ENCODE data around the gene TIMM23. TPM values are rescaled to one million over a fixed set of nuclear protein-coding genes. Genes with fewer than 3 reads are reported as not detected.

Gene TIMM23
- total and polyA plus RNA-seq, 2 donors (not counting 1 experiment from before 2014, with no cell fraction given), result 55.0 to 130 TPM

DNA sequence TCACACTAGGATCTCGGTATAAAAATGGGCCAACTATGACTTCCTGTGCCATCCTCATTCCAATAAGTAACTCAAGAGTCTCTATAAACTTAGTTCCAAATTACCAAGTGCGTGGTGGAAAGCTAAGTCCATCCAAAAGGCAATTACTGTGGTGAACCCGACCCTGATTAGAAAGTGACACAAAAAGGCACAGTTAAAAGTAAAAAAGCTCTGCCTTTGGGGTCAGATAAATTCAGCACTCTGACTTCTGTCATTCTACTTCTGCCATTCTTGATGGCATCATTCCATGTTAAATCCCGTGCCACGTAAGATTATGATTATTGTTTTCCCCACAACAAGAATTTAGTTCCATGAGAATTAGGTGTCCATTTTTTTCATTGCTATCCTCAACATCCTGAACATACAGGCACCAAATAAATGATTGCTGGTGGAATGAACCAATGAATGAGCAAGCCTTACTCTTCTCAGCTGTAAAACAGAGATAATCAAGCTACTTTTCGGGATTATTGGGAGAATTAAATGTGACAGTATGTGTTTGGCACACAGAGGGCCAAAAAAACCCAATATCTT is 57.3 kb downstream of the TIMM23 start:
- Histone ChIP-seq H4K20me1 (ENCODE audit: control insufficient read depth, extremely low read depth, insufficient read depth, low read length) (peaks cover 5% of the 10 kb centered on the region), H3K79me2 (ENCODE audit: control insufficient read depth, insufficient read depth, low read length) (peaks cover 58% of the 10 kb centered on the region), H3K27me3 (ENCODE audit: control insufficient read depth, insufficient read depth, low read length) (no peaks in the 10 kb centered on the region), H2AFZ (ENCODE audit: low read length) (no peak overlapping the region), H3K4me3 (replicated peaks in 1 of 4; ENCODE audit: control extremely low read depth in 1 of 4, insufficient read depth in 1 of 4, low read depth in 3 of 4, low read length in 4 of 4) (peak overlapping the region; percentile 80 to 92 (median 87)), H3K4me1 (ENCODE audit: control insufficient read depth, extremely low read depth, insufficient read depth, low read length) (peaks cover 5% of the 10 kb centered on the region), H3K9ac (ENCODE audit: insufficient read depth, low read length) (peak overlapping the region; percentile 95), H3K4me2 (ENCODE audit: extremely low read depth, insufficient read depth, low read length) (peak overlapping the region; percentile 98), H3K27ac (ENCODE audit: insufficient read depth, low read length) (peak overlapping the region; percentile 91), H3K36me3 (ENCODE audit: control insufficient read depth, insufficient read depth, low read length) (no peaks in the 10 kb centered on the region), H3K9me3 (ENCODE audit: control insufficient read depth, insufficient read depth, low read depth, low read length) (no peaks in the 10 kb centered on the region)
- TF ChIP-seq, protein P1, sequence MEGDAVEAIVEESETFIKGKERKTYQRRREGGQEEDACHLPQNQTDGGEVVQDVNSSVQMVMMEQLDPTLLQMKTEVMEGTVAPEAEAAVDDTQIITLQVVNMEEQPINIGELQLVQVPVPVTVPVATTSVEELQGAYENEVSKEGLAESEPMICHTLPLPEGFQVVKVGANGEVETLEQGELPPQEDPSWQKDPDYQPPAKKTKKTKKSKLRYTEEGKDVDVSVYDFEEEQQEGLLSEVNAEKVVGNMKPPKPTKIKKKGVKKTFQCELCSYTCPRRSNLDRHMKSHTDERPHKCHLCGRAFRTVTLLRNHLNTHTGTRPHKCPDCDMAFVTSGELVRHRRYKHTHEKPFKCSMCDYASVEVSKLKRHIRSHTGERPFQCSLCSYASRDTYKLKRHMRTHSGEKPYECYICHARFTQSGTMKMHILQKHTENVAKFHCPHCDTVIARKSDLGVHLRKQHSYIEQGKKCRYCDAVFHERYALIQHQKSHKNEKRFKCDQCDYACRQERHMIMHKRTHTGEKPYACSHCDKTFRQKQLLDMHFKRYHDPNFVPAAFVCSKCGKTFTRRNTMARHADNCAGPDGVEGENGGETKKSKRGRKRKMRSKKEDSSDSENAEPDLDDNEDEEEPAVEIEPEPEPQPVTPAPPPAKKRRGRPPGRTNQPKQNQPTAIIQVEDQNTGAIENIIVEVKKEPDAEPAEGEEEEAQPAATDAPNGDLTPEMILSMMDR (conservative IDR thresholded peaks at IDR 0.05 in 1 of 2, IDR thresholded peaks at IDR 0.05 in 1 of 2; ENCODE audit: low read depth in 1 of 2, low read length in 2 of 2), result no peak
- TF ChIP-seq EZH2 (IDR thresholded peaks at IDR 0.05; ENCODE audit: low read length, missing control alignments), result no peak
- no peak for DNase-seq (ENCODE audit: low read depth in 2 of 2)

GRCh38 chr10:46030091-46030937 is 58.0 kb downstream of the TIMM23 start, which contains the start of gene NCOA4:
Gene NCOA4, minus strand, starts transcription at chr10:46030623. Its CDS starts 13,943 bp downstream, at chr10:46016680.
- H3K4me2 ChIP-seq (ENCODE audit: extremely low read depth, insufficient read depth, low read length), result peak within 1 kb of the TSS; percentile 98
- H3K4me3 ChIP-seq (replicated peaks in 1 of 4; ENCODE audit: control extremely low read depth in 1 of 4, insufficient read depth in 1 of 4, low read depth in 3 of 4, low read length in 4 of 4), result peak within 1 kb of the TSS; percentile 80 to 92 (median 87)
- peaks cover 5% of the 10 kb centered on the region for H4K20me1 ChIP-seq (ENCODE audit: control insufficient read depth, extremely low read depth, insufficient read depth, low read length)
- peaks cover 5% of the 10 kb centered on the region for H3K4me1 ChIP-seq (ENCODE audit: control insufficient read depth, extremely low read depth, insufficient read depth, low read length)
- no peak for TF ChIP-seq EZH2 (IDR thresholded peaks at IDR 0.05; ENCODE audit: low read length, missing control alignments)
- TF ChIP-seq, protein P1 (conservative IDR thresholded peaks at IDR 0.05 in 1 of 2, IDR thresholded peaks at IDR 0.05 in 1 of 2; ENCODE audit: low read depth in 1 of 2, low read length in 2 of 2), result peak; percentile 75 to 84
- H3K79me2 ChIP-seq (ENCODE audit: control insufficient read depth, insufficient read depth, low read length), result peaks cover 50% of the 10 kb centered on the region
- H3K36me3 ChIP-seq (ENCODE audit: control insufficient read depth, insufficient read depth, low read length), result no peaks in the 10 kb centered on the region
- H3K9me3 ChIP-seq (ENCODE audit: control insufficient read depth, insufficient read depth, low read depth, low read length), result no peaks in the 10 kb centered on the region
- peak within 1 kb of the TSS; percentile 95 for H3K9ac ChIP-seq (ENCODE audit: insufficient read depth, low read length)
- peak within 1 kb of the TSS; percentile 82 for H2AFZ ChIP-seq (ENCODE audit: low read length)
- H3K27ac ChIP-seq (ENCODE audit: insufficient read depth, low read length), result peak within 1 kb of the TSS; percentile 91
- H3K27me3 ChIP-seq (ENCODE audit: control insufficient read depth, insufficient read depth, low read length), result no peaks in the 10 kb centered on the region
- DNase-seq (ENCODE audit: low read depth in 2 of 2), result peak; percentile 96 to 99

Data from fibroblast of lung (primary cell).